GM19099 (cell line): ENCODE data around the gene MNAT1.

Experiments
- POLR2A ChIP-seq: IDR thresholded peaks from 3 replicates; pipeline ENCODE4 v1.6.1; 2011; ENCODE audit warnings: low read depth; ENCODE audit not compliant: insufficient read length; ENCODE audit errors: extremely low read depth

Gene MNAT1

GRCh38 chr14:60723116-60723906 is 11.2 kb upstream of the MNAT1 start:
- TF ChIP-seq POLR2A = no peak

- TF ChIP-seq POLR2A = no peak
Observed at GRCh38 chr14:60723907-60724618, 10.5 kb upstream of the MNAT1 start, which contains the start of gene SIX4. Gene SIX4 (minus strand): TSS chr14:60724351. CDS start chr14:60724074, 277 bp downstream.

- TF ChIP-seq POLR2A = no peak
Observed at GRCh38 chr14:60732840-60733483, 1.6 kb upstream of the MNAT1 start.

- TF ChIP-seq POLR2A = no peak
Observed at GRCh38 chr14:60735416-60735815, 855 bp downstream of the MNAT1 start.

- no peak for TF ChIP-seq POLR2A
Observed at GRCh38 chr14:60736494-60736893, 1.9 kb downstream of the MNAT1 start.

- TF ChIP-seq POLR2A = no peak
Observed at GRCh38 chr14:60738843-60739508, 4.4 kb downstream of the MNAT1 start.

- no peak for TF ChIP-seq POLR2A
Observed at GRCh38 chr14:60744566-60744965, 10.0 kb downstream of the MNAT1 start.

- no peak for TF ChIP-seq POLR2A
Observed at GRCh38 chr14:60753264-60754119, 18.9 kb downstream of the MNAT1 start.

GRCh38 chr14:60756847-60757246 is 22.3 kb downstream of the MNAT1 start:
- TF ChIP-seq POLR2A = no peak

GRCh38 chr14:60757567-60758002 is 23.0 kb downstream of the MNAT1 start:
- TF ChIP-seq POLR2A = no peak

- TF ChIP-seq POLR2A = no peak
Observed at GRCh38 chr14:60758885-60759284, 24.3 kb downstream of the MNAT1 start.

GRCh38 chr14:60760209-60760608 is 25.6 kb downstream of the MNAT1 start:
- TF ChIP-seq POLR2A = no peak

GRCh38 chr14:60760644-60761364 is 26.2 kb downstream of the MNAT1 start:
- TF ChIP-seq POLR2A = no peak
